Type B pancreatic cell (in vitro differentiated cells): ENCODE results near the gene TNFSF10. TPM values are rescaled to one million over a fixed set of nuclear protein-coding genes. Genes with fewer than 3 reads are reported as not detected.

Experiments used
- DNase-seq: peaks from one replicate; pipeline ENCODE4 v3.0.0; 2021; ENCODE audit warnings: mixed read lengths; ENCODE audit not compliant: unreplicated experiment; ENCODE audit errors: extremely low spot score
- H3K27ac Mint-ChIP-seq: 2 replicates; pipeline ENCODE4 v1.8.0; 2021; ENCODE audit warnings: mild to moderate bottlenecking, mixed read lengths
- H3K27me3 Mint-ChIP-seq: 2 replicates; pipeline ENCODE4 v1.8.0; 2021; ENCODE audit warnings: mixed read lengths
- H3K36me3 Mint-ChIP-seq: 2 replicates; pipeline ENCODE4 v1.8.0; 2021; ENCODE audit warnings: mixed read lengths
- H3K4me1 Mint-ChIP-seq: one replicate; pipeline ENCODE4 v1.8.0; 2021; ENCODE audit warnings: mixed read lengths; ENCODE audit not compliant: unreplicated experiment
- H3K4me3 Mint-ChIP-seq: 2 replicates; pipeline ENCODE4 v1.8.0; 2021; ENCODE audit warnings: mild to moderate bottlenecking, mixed read lengths
- H3K9me3 Mint-ChIP-seq: 2 replicates; pipeline ENCODE4 v1.8.0; 2021; ENCODE audit warnings: mixed read lengths
- CTCF ChIP-seq: fragments of 200-600 bp; sonication (generic); conservative IDR thresholded peaks from 2 replicates; pipeline ENCODE4 v1.5.0; 2021; ENCODE audit warnings: antibody characterized with exemption, mild to moderate bottlenecking
- total RNA-seq: library from RNA; stranded (reverse); gene quantifications from 2 replicates; pipeline ENCODE4 v1.2.1, GENCODE V29; 2021; ENCODE audit warnings: low replicate concordance

TNFSF10 gene
- total RNA-seq, 1 donor from 2014 or later = 48.1 TPM

- no peaks in the 10 kb centered on the region for H3K4me1 Mint-ChIP-seq
- H3K27me3 Mint-ChIP-seq = peaks cover 32% of the 10 kb centered on the region
- H3K4me3 Mint-ChIP-seq = no peak overlapping the region
- no peaks in the 10 kb centered on the region for H3K9me3 Mint-ChIP-seq
- no peaks in the 10 kb centered on the region for H3K36me3 Mint-ChIP-seq
- DNase-seq = no peak
- H3K27ac Mint-ChIP-seq = no peak overlapping the region
- TF ChIP-seq CTCF = no peak
Observed at GRCh38 chr3:172456404-172456803, 66.8 kb downstream of the TNFSF10 start.

Other genes starting within 250 kb of the TNFSF10 start
- not detected in 2 replicates for gene GHSR, start 75.0 kb downstream of the TNFSF10 start, total RNA-seq
- 7.0 and 9.0 TPM in 2 replicates for gene NCEH1, start 187.6 kb upstream of the TNFSF10 start, total RNA-seq
- gene ECT2, start 227.3 kb upstream of the TNFSF10 start, total RNA-seq = 19.6 and 45.1 TPM in 2 replicates